Measurements from ENCODE around the gene IDI2.

Gene IDI2

GRCh38 chr10:1035201-1035600, 9.5 kb upstream of the IDI2 start:
- H3K36me3 ChIP-seq (ENCODE audit: insufficient read depth, low read length), result peaks cover 25% of the 10 kb centered on the region
- no peaks in the 10 kb centered on the region for H3F3A ChIP-seq (ENCODE audit: insufficient read depth, low read length)
- peaks cover 6% of the 10 kb centered on the region for H3K4me1 ChIP-seq (ENCODE audit: insufficient read depth, low read length, severe bottlenecking)
- H3K27ac ChIP-seq (ENCODE audit: low read depth, low read length, poor library complexity, severe bottlenecking), result no peak overlapping the region
- H4K20me1 ChIP-seq (ENCODE audit: insufficient read depth, low read length), result no peaks in the 10 kb centered on the region
- H3K9me3 ChIP-seq (ENCODE audit: low read length), result no peaks in the 10 kb centered on the region
- no peak for TF ChIP-seq EZH2 (IDR thresholded peaks at IDR 0.05; ENCODE audit: borderline replicate concordance, low read length)
- TF ChIP-seq, protein P1, sequence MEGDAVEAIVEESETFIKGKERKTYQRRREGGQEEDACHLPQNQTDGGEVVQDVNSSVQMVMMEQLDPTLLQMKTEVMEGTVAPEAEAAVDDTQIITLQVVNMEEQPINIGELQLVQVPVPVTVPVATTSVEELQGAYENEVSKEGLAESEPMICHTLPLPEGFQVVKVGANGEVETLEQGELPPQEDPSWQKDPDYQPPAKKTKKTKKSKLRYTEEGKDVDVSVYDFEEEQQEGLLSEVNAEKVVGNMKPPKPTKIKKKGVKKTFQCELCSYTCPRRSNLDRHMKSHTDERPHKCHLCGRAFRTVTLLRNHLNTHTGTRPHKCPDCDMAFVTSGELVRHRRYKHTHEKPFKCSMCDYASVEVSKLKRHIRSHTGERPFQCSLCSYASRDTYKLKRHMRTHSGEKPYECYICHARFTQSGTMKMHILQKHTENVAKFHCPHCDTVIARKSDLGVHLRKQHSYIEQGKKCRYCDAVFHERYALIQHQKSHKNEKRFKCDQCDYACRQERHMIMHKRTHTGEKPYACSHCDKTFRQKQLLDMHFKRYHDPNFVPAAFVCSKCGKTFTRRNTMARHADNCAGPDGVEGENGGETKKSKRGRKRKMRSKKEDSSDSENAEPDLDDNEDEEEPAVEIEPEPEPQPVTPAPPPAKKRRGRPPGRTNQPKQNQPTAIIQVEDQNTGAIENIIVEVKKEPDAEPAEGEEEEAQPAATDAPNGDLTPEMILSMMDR (IDR thresholded peaks at IDR 0.05; ENCODE audit: low read length), result no peak
- no peak overlapping the region for H3K9ac ChIP-seq (ENCODE audit: low read length)
- H3K9me2 ChIP-seq (ENCODE audit: low read depth, low read length), result no peaks in the 10 kb centered on the region
- H2AFZ ChIP-seq (ENCODE audit: low read length), result no peak overlapping the region
- no peaks in the 10 kb centered on the region for H3K79me2 ChIP-seq (ENCODE audit: insufficient read depth, low read length)
- H3K27me3 ChIP-seq (ENCODE audit: insufficient read depth, low read length), result no peaks in the 10 kb centered on the region
- no peak overlapping the region for H3K4me2 ChIP-seq (ENCODE audit: low read length)
- no peak overlapping the region for H3K4me3 ChIP-seq (ENCODE audit: low read depth, low read length, poor library complexity, severe bottlenecking)

DNA sequence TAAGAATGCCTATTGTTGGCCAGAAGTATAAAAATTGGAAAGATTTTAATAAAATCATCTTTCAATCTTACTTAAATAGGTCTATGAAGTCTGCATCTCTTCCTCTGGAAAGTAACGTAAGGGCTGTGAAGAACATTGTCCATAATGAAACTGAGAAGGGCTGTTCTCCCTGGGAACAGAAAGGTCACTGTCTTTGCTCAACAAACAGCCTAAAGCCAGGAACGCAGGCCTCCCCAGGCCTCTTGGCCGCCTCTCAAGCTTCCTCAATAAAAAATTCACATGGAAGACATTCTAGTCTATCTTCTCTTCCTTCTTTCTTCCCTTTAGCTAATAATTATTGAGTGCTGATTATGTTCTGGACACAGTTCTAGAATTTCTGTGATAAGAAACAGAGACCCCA, 9.1 kb upstream of the IDI2 start:
- Histone ChIP-seq H2AFZ (ENCODE audit: low read length) (no peak overlapping the region), H3K79me2 (ENCODE audit: insufficient read depth, low read length) (no peaks in the 10 kb centered on the region), H3K36me3 (ENCODE audit: insufficient read depth, low read length) (peaks cover 20% of the 10 kb centered on the region), H3K9me3 (ENCODE audit: low read length) (no peaks in the 10 kb centered on the region), H3F3A (ENCODE audit: insufficient read depth, low read length) (no peaks in the 10 kb centered on the region), H3K4me2 (ENCODE audit: low read length) (no peak overlapping the region), H3K4me1 (ENCODE audit: insufficient read depth, low read length, severe bottlenecking) (peaks cover 6% of the 10 kb centered on the region), H3K4me3 (ENCODE audit: low read depth, low read length, poor library complexity, severe bottlenecking) (no peak overlapping the region), H3K27ac (ENCODE audit: low read depth, low read length, poor library complexity, severe bottlenecking) (no peak overlapping the region), H3K9ac (ENCODE audit: low read length) (no peak overlapping the region), H3K9me2 (ENCODE audit: low read depth, low read length) (no peaks in the 10 kb centered on the region), H3K27me3 (ENCODE audit: insufficient read depth, low read length) (no peaks in the 10 kb centered on the region), H4K20me1 (ENCODE audit: insufficient read depth, low read length) (no peaks in the 10 kb centered on the region)
- TF ChIP-seq EZH2 (IDR thresholded peaks at IDR 0.05; ENCODE audit: borderline replicate concordance, low read length), result no peak
- TF ChIP-seq, protein P1 (IDR thresholded peaks at IDR 0.05; ENCODE audit: low read length), result no peak

- no peaks in the 10 kb centered on the region for H3F3A ChIP-seq (ENCODE audit: insufficient read depth, low read length)
- H3K4me3 ChIP-seq (ENCODE audit: low read depth, low read length, poor library complexity, severe bottlenecking), result no peak overlapping the region
- peaks cover 6% of the 10 kb centered on the region for H3K4me1 ChIP-seq (ENCODE audit: insufficient read depth, low read length, severe bottlenecking)
- peaks cover 12% of the 10 kb centered on the region; the same call in 1 of the 2 replicates for H3K36me3 ChIP-seq (ENCODE audit: insufficient read depth, low read length)
- no peaks in the 10 kb centered on the region for H3K9me3 ChIP-seq (ENCODE audit: low read length)
- no peak overlapping the region for H2AFZ ChIP-seq (ENCODE audit: low read length)
- H4K20me1 ChIP-seq (ENCODE audit: insufficient read depth, low read length), result no peaks in the 10 kb centered on the region
- H3K4me2 ChIP-seq (ENCODE audit: low read length), result no peak overlapping the region
- no peaks in the 10 kb centered on the region for H3K79me2 ChIP-seq (ENCODE audit: insufficient read depth, low read length)
- H3K27me3 ChIP-seq (ENCODE audit: insufficient read depth, low read length), result no peaks in the 10 kb centered on the region
- TF ChIP-seq EZH2 (IDR thresholded peaks at IDR 0.05; ENCODE audit: borderline replicate concordance, low read length), result no peak
- TF ChIP-seq, protein P1 (IDR thresholded peaks at IDR 0.05; ENCODE audit: low read length), result no peak
- H3K9me2 ChIP-seq (ENCODE audit: low read depth, low read length), result no peaks in the 10 kb centered on the region
- H3K9ac ChIP-seq (ENCODE audit: low read length), result no peak overlapping the region
- H3K27ac ChIP-seq (ENCODE audit: low read depth, low read length, poor library complexity, severe bottlenecking), result no peak overlapping the region
These were observed 7.9 kb upstream of the IDI2 start for GRCh38 chr10:1033601-1034000.
